Stimulated activated CD8-positive, alpha-beta memory T cell treated with anti-CD3 and anti-CD28 coated beads, Interleukin-12 subunit alpha, Interleukin-12 subunit beta, amount 100 ng/mL, for 24 hours (primary cell): ENCODE measurements around the gene MID1IP1.

Experiments used
- DNase-seq: peaks from one replicate; pipeline ENCODE4 v3.0.0-alpha.2; 2020; ENCODE audit errors: extremely low read depth

MID1IP1 gene

GRCh38 chrX:38800981-38801845 lies at the start of gene MID1IP1:
Gene MID1IP1, plus strand, starts transcription at chrX:38801459. Its CDS starts 3,488 bp downstream, at chrX:38804947.
- DNase-seq: no peak

DNA sequence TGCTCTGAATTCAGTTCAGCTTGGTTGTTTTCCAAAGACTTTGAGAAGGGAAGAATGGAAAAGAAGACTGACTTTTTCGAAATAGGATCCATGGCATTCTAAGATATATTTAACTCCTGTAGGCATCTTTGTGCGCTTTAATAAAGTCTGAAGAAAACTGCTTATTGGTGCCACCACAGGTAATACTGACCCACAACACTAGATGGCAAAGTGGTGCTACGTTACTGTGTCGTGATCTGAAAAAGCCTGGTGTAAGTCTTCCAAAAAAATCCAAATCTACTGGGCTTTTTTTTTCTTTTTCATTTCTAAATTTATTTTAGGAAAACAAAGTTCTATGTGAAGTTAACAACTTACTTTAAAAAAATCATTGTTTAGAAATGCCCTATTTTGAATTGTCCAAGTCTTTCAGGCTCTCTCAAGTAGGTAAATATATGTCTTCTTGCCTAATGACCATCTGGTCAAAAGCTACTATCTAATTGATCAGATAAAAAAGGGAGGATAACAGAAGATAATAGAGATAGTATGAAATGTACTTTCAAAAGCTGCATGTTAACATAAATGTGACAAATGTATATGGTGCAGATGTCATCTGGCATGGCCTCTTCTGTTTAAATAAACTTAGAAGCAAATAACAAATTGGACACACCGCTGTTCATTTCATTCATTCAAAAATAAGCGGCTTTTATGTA lies 47.0 kb upstream of the MID1IP1 start:
- DNase-seq: no peak

DNA sequence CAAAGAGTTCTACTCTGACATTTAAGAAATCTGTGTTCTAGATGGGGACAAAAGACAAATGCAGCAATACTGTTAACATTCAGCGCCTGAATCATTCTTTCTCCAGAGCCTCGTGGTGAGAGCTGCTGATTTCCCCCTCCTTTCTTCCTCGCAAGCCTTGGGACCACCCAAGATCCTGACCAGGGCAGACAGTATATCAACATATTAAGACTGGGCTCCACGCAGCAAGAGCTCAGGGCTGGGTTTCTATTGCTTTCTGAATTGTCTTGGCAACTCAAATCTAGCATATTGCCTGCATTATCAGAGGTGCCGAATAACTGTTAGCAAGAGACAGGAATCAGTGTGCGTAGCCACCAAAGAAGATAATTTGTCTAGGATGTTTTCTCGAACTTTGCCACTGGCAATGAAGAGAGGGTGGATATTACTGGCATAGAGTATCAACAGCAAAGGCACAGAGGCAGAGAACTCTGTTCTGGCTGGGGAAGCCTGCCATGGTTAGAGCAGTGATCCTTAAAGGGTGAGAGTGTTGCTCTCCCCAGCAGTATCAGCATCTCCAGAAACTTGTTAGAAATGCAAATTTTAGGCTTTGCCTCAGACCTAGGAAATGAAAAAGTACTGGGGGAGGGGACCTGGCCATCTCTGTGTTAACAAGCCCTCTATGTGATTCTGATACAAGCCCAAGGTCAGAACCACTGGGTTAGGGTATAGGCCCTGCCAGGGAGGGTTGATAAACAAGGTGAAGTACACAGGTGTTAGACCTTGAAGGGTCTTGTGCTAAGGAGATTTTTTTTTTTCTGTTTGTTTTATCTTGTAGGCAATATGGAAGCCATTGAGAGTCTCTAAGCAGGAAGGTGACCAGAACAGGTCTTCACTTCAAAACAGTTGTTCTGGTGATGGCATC lies 46.2 kb upstream of the MID1IP1 start:
- no peak for DNase-seq

- DNase-seq: no peak
Observed at GRCh38 chrX:38760883-38761282, 40.4 kb upstream of the MID1IP1 start.

DNA sequence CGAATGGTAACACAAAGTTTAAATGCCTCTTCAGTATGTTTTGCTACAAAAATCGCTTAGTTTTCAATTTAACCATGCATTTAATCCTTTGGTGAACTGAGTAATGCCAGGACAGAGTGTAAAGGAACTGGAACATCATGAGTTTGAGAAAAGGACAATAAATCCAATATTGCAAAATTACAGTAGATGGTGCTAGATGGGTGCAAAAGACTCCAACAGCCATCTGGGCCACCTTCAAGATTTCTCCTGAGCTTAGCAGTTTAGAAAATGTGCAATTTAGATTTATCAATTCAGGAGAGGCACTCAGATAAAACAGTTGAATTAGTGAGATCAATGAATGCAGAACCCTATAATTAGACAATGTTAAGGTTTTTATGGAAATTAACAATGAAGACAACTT lies 33.2 kb upstream of the MID1IP1 start:
- DNase-seq: no peak

GRCh38 chrX:38770152-38770551 lies 31.1 kb upstream of the MID1IP1 start:
- DNase-seq: no peak

GRCh38 chrX:38774249-38774648 lies 27.0 kb upstream of the MID1IP1 start:
- DNase-seq: no peak

GRCh38 chrX:38796946-38797345 lies 4.3 kb upstream of the MID1IP1 start:
- no peak for DNase-seq

GRCh38 chrX:38798956-38799355 lies 2.3 kb upstream of the MID1IP1 start:
- no peak for DNase-seq

DNA sequence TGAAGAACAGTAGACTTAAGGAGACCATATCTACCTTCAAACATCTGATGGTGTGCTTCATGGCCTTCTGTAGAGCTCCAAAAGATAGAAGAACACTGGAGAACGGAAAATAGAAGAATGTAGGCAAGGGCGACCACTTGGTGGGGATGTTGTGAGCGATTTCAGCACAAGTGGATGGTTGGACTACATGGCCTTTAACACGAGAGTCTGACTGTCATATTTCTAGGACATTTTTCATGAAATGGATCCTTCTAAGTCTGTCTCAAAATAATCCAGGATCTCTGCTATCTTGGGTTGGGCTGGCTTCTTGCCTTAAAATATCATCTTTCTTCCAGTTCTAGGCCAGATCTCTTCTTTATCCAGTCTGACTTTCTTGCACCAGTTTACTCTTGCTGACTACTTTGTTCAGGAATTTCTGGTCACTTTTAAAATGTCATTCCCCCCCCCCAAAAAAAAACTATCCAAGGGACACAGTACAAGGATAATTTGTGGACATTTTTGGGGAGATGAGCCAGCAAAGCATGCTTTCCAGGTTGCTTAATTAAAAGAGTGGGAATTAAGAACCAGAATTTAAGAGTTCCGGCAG lies 1.2 kb upstream of the MID1IP1 start:
- DNase-seq: no peak

DNA sequence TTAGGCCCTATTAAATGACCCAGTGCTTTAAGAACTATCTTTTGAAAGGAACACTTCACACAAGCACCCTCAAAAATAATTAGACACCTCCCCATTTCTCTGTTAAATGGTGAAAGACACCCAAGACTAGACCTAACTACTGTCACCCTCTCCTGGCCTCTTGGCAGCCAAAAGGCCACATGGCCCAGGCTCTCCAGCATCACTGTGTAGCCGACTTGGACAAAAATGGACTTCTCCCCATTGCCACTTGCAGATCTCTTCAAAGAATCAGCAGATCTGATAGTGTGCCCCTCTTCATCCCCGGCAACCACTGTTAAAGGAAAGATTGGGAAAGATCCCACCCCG lies 2.0 kb downstream of the MID1IP1 start:
- DNase-seq: no peak

GRCh38 chrX:38803588-38804431 lies 2.6 kb downstream of the MID1IP1 start:
- no peak for DNase-seq

DNA sequence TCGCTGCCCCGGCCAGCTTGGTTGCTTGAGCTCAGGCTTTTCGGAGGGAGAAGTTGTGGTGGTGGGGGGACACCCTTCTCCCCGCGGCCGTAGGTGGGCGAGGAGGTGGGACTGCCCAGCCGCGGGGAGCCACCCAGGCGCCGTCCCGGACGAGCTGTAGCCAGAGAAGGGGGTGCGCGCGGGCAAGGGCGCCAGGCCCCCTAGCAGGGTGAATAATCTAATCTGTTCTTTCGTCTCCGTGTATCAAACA lies 3.1 kb downstream of the MID1IP1 start:
- DNase-seq: no peak

DNA sequence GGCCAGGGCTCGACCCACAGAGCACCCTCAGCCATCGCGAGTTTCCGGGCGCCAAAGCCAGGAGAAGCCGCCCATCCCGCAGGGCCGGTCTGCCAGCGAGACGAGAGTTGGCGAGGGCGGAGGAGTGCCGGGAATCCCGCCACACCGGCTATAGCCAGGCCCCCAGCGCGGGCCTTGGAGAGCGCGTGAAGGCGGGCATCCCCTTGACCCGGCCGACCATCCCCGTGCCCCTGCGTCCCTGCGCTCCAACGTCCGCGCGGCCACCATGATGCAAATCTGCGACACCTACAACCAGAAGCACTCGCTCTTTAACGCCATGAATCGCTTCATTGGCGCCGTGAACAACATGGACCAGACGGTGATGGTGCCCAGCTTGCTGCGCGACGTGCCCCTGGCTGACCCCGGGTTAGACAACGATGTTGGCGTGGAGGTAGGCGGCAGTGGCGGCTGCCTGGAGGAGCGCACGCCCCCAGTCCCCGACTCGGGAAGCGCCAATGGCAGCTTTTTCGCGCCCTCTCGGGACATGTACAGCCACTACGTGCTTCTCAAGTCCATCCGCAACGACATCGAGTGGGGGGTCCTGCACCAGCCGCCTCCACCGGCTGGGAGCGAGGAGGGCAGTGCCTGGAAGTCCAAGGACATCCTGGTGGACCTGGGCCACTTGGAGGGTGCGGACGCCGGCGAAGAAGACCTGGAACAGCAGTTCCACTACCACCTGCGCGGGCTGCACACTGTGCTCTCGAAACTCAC lies 3.6 kb downstream of the MID1IP1 start:
- no peak for DNase-seq

GRCh38 chrX:38805432-38806389 lies 4.5 kb downstream of the MID1IP1 start:
- DNase-seq: no peak

- DNase-seq: no peak
Observed at GRCh38 chrX:38806875-38807621, 5.8 kb downstream of the MID1IP1 start.

DNA sequence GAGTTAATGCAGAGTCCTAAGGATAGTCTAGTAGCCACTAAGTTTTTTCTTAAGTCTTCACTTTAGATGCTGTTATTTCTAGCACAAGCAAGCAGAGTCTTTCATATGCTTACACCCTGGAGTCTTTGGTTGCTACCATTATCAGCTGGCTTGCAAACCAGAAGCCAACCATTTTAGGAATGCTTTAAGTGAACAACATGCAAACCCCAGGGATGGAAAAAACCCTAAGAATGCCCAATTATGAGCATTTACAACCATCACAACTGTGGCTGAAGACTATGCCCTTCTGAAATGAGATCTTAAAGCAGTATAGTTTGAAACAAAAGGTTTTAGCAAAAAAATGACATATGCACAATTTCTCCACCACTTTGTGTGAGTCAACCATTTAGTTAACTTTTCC lies 6.6 kb downstream of the MID1IP1 start:
- DNase-seq: no peak

GRCh38 chrX:38811515-38812243 lies 10.4 kb downstream of the MID1IP1 start:
- DNase-seq: no peak
